Measurements from ENCODE around the gene MCM6.
"Not testable (repeated sequence)": the region's sequence is repeated elsewhere in the genome, so short reads cannot be mapped to it uniquely, and the experiment has no call there.

Gene MCM6

DNA sequence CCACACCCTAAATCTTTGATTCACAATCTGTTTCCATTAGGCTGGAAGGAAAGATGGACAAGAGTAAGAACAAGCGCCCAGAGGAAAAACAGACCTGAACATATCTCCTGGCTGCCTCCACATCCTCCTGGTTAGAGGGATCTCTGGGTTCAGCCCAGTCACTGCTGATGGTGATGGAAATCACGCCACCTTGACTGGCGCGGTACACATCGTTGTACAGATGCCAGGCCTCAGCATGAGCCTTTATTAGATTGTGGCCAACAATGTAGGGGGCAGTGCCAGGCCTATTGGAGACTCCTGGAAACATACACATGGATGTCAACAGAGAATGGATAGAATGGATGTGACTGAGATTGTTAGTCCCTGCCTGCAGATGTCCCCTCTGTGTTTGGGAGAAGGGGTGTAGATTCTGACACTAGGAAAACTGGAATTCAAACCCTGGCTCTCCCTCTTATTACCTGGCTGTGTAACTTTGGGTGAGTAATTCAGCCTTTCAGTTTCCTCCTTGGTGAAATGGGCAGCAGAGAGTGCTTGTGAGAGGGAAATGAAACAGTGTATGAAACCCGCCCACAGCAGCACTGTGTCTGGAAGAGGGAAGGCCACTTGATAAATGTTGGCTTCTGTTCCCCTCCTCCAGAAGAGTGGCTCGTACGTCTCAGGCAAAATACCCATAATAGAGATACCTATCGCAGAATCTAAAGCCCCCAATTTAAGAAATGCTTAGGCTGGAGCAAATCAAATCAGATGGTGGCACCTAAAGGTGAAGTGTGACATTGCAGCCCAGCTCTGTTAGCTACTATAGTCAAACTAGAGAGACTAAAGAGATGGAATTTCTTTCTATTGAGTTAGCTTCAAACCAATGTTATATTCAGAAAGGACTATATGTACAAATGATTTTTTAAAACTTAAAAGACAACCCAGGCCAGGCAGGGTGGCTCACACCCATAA is 75.5 kb downstream of the MCM6 start:
- no peak for ATAC-seq (replicated peaks)
- H3K27ac Mint-ChIP-seq = no peak overlapping the region

DNA sequence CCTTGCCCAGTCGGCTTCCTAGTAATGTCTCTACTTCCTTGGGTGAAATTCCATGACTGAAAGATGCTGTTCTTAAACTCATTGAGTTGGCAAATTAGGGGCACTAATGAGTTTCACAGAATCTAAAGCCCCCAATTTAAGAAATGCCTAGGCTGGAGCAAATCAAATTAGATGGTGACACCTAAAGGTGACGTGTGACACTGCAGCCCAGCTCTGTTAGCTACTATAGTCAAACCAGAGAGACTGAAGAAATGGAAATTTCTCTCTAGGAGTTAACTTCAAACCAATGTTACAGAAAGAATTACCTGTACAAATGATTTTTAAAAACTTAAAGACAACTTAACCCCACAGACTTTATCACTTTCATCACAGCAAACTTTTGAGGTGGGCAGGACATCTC is 76.5 kb downstream of the MCM6 start:
- H3K4me1 Mint-ChIP-seq (ENCODE audit: low read depth in 2 of 2) = peaks cover 4 to 5% of the 10 kb centered on the region in 2 donors
- H3K9me3 Mint-ChIP-seq = peaks cover 0 to 3% of the 10 kb centered on the region in 2 donors
- ATAC-seq (replicated peaks) (no peak), DNase-seq (no peak)
- no peaks in the 10 kb centered on the region for H3K27me3 Mint-ChIP-seq
- no peak overlapping the region for H3K27ac Mint-ChIP-seq
- peaks cover 1% of the 10 kb centered on the region for H3K36me3 Mint-ChIP-seq (ENCODE audit: insufficient read depth)
- H3K4me3 Mint-ChIP-seq = no peak overlapping the region

More for the DNA sequence above, 75.5 kb downstream of the MCM6 start:
- Mint-ChIP-seq H3K4me3 (no peak overlapping the region), H3K27me3 (no peaks in the 10 kb centered on the region), H3K36me3 (ENCODE audit: insufficient read depth) (no peaks in the 10 kb centered on the region), H3K9me3 (peaks cover 0 to 3% of the 10 kb centered on the region in 2 donors), H3K4me1 (ENCODE audit: low read depth in 2 of 2) (peaks cover 4% of the 10 kb centered on the region in 2 donors)
- DNase-seq = no peak

DNA sequence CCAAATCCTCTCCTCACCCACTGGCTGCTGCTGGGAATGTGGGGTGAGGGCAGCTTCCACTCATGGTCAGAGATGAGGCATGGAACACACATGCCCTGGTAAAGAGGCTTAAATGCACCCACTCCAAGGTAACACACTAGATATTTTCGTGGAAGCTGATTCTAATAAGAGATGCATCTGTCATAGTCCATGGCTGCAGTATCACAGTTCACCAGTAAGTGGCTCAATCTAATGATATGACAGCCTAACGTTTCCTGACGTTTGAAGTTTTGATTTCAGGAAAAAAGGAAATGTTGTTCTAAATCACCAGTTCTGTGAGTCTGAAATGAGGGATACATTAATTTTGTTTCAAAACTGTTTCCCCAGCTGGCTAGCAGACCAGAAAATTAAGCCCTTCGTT is 77.5 kb downstream of the MCM6 start:
- Mint-ChIP-seq H3K27me3 (no peaks in the 10 kb centered on the region), H3K4me1 (ENCODE audit: low read depth in 2 of 2) (peaks cover 4 to 8% of the 10 kb centered on the region in 2 donors), H3K9me3 (peaks cover 0 to 3% of the 10 kb centered on the region in 2 donors), H3K36me3 (ENCODE audit: insufficient read depth) (peaks cover 4% of the 10 kb centered on the region), H3K27ac (no peak overlapping the region), H3K4me3 (no peak overlapping the region)
- DNase-seq = no peak
- no peak for ATAC-seq (replicated peaks)

DNA sequence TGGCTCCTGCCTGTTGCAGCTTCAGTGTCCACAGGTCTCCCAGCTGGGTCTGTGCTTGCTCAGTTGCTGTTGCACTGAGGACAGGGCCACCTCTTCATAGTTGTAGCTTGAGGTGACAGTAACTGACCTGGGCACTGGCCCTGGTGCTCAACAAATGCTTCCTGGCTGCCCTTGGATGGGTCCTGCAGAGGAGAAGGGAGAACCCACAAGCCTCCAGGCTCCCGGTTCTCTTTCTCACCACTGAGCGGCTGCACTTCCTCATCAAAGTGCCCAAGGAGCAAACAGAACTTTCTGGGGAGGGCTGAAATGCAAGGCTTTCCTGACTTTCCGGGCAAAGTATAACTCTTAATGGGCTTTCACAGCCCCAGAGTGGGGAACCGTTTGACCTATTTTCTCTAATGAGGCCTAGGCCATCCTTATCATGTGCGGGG is 78.0 kb downstream of the MCM6 start:
- Mint-ChIP-seq H3K36me3 (ENCODE audit: insufficient read depth) (peaks cover 4% of the 10 kb centered on the region), H3K27ac (no peak overlapping the region), H3K27me3 (no peaks in the 10 kb centered on the region), H3K9me3 (peaks cover 0 to 3% of the 10 kb centered on the region in 2 donors), H3K4me3 (no peak overlapping the region), H3K4me1 (ENCODE audit: low read depth in 2 of 2) (peaks cover 4 to 8% of the 10 kb centered on the region in 2 donors)
- DNase-seq (no peak), ATAC-seq (replicated peaks) (no peak)

DNA sequence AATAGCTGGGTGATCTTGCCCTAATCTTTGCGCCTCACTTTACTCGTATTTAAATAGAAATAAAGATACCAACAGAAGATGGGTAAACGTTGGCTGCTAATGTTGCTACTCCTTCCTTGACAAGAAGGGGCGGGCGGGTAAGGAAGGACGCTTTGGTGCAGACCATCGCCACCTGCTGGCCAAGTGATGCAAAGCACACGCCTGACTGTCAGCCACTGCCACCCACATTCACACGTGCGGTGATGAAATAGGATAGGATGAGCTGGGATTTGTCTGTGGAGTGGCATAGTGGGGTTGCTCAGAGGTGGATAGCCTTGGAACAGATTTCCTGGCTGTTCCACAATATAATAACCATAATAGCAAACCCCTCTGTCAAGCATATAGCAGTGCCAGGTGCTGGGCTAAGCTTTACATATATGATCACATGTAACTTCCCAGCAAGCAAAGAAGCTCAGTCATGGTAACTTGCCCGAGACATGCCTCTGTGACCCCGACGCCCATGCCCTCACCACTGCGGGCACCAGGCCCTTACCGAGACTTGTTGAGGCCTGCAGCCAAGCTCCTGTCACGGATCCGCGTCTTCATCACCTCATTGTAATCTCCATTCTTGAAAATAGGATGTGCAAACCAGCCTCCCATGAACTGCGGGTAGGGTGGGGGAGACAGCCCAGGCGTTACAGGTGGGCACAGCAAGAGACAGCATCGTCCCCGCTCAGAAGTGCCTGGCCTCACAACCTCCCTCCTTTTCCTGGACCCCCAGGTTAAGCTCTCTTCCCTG is 78.6 kb downstream of the MCM6 start:
- Mint-ChIP-seq H3K4me3 (no peak overlapping the region), H3K27ac (no peak overlapping the region), H3K27me3 (no peaks in the 10 kb centered on the region), H3K9me3 (peaks cover 0 to 3% of the 10 kb centered on the region in 2 donors), H3K4me1 (ENCODE audit: low read depth in 2 of 2) (peaks cover 4 to 12% of the 10 kb centered on the region in 2 donors), H3K36me3 (ENCODE audit: insufficient read depth) (peaks cover 4% of the 10 kb centered on the region)
- DNase-seq (peak; percentile 65 to 76 (median 71)), ATAC-seq (replicated peaks) (peak; percentile 86)

DNA sequence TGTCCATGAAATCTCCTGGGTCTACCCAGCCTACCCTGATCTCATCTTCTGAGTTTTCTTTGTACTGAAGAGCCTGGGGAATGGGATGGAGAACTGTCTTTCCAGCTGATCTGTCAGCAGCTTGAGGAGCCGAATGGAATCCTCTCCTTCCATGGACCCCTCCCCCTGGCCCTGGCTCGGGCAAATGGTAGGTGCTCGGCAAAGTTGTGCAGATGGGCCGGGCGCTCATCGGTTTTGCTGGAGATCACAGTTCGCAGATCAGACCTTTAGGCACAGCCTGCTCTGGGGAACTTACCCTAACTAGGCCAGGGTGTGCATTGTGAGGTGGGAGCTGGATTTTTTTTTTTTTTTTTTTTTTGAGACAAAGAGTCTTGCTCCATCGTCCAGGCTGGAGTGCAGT is 79.6 kb downstream of the MCM6 start:
- ATAC-seq (replicated peaks) = no peak
- Mint-ChIP-seq H3K9me3 (peaks cover 0 to 3% of the 10 kb centered on the region in 2 donors), H3K27me3 (no peaks in the 10 kb centered on the region), H3K27ac (no peak overlapping the region), H3K4me3 (no peak overlapping the region), H3K4me1 (ENCODE audit: low read depth in 2 of 2) (peaks cover 9 to 20% of the 10 kb centered on the region in 2 donors), H3K36me3 (ENCODE audit: insufficient read depth) (peaks cover 4% of the 10 kb centered on the region)
- DNase-seq = no peak

DNA sequence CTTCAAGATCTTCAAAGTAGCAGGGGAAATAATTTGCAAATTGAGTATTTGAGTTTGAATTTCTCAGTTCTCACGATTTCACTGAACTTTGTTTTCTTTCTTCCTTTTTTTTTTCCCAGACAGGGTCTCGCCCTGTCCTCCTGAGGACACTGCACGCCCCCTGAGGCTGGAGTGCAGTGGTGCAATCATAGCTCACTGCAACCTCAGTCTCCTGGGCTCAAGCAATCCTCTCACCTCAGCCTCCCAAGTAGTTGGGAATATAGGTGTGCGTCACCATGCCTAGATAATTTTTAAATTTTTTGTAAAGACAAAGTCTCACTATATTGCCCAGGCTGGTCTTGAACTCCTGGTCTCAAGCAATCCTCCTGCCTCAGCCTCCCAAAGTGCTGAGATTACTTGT is 80.6 kb downstream of the MCM6 start:
- not testable (repeated sequence) for H3K36me3 Mint-ChIP-seq (ENCODE audit: insufficient read depth); H3K27ac Mint-ChIP-seq; H3K4me3 Mint-ChIP-seq; ATAC-seq (replicated peaks); H3K9me3 Mint-ChIP-seq; H3K27me3 Mint-ChIP-seq; DNase-seq
- peaks cover 12 to 20% of the 10 kb centered on the region in 2 donors for H3K4me1 Mint-ChIP-seq (ENCODE audit: low read depth in 2 of 2)

DNA sequence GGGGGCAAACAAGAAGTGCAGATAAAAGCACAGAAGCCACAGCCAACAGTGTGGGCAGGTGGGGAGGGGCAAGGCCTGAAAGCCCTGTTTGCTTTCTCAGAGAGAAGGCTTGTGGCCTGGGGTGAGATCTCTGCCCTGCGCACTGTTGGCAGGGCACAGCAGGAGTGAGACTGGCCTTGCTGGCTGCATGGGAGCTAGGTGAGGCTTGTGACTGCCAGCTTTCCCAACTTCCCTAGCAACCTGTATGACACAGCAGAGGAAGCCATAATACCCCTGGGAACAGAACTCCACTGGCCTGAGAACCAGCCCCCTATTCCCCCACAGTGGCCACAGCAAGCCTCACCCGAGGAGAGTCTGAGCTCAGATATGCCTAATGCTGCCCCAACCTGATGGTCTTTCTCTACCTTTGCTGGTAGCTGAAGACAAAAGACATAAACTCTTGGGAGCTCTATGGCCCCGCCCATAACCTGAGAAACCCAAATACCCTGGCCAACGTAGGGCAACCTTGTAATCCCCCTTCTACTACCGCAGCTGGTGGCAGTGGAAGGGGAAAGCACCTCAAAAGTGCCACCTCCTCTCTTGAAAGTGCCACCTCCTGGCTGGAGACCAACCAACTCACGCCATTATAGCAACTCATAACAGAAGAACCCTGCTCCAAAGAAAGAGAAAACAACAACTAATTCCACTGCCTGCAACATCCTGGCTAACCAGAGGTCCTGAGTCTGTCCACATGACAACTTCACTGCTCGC is 83.7 kb downstream of the MCM6 start:
- Mint-ChIP-seq H3K27ac (peak overlapping the region; percentile 32 to 59), H3K4me1 (ENCODE audit: low read depth in 2 of 2) (peaks cover 11 to 19% of the 10 kb centered on the region in 2 donors), H3K36me3 (ENCODE audit: insufficient read depth) (peaks cover 4% of the 10 kb centered on the region), H3K27me3 (no peaks in the 10 kb centered on the region), H3K4me3 (no peak overlapping the region), H3K9me3 (no peaks in the 10 kb centered on the region)
- ATAC-seq (replicated peaks) (peak; percentile 62), DNase-seq (no peak)

DNA sequence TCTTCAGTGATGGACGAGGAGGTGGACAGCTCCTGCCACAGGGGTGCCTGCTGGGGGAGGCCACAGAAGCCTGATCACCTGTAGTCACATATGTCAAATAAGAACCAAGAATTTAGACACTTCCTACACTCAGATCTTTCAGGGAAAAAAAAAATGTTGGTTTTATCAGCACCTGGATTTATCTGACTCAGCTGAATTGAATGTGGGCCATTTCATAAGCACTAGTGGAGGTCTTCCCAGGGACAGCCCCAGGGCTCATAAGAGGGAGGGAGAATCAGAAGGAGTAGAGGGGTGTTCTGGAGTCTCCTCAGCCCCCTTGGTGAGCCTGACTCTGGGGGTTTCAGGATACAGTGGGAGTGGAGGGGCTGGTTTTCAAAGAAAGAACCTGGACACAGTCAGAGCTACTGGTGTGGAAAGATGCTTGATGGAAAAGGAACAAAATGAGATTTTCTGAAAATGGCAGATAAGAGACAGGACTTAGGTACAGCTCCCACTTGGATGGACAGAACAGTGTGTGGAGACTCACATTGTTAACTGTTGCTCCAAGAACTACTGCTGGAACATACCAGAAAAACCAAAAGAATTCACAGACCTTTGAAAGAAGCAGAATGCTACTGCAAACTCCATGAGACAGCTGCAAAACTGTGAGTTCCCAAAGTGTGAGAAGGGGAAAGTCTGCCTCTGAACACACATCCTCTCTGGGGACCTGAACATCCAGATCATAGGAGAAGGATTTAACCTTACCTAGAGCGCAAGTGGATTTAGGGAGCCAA is 84.6 kb downstream of the MCM6 start:
- no peaks in the 10 kb centered on the region for H3K9me3 Mint-ChIP-seq
- H3K4me1 Mint-ChIP-seq (ENCODE audit: low read depth in 2 of 2) = peaks cover 8 to 16% of the 10 kb centered on the region in 2 donors
- DNase-seq (no peak), ATAC-seq (replicated peaks) (no peak)
- peak overlapping the region; percentile 59 to 64 for H3K27ac Mint-ChIP-seq
- no peak overlapping the region for H3K4me3 Mint-ChIP-seq
- H3K27me3 Mint-ChIP-seq = no peaks in the 10 kb centered on the region
- peaks cover 5% of the 10 kb centered on the region for H3K36me3 Mint-ChIP-seq (ENCODE audit: insufficient read depth)

DNA sequence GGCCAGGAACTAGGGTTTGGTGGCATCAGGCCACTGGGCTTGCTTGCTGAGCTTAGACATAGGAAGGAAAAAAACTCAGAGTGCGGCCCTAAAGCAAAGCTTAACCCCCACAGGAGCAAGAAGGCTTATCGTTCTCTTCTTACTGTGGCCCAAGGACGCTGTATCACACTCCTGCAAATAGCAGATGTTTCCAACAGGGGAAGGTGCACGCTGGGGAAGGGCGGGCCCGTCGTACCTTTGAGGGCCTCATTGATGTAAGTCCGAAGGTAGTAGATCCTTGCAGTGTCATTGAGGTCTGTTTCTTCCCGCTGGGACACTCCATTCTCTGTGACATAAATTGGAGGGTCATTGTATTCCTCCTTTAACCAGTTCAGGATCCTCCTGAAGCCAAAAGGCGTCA is 85.8 kb downstream of the MCM6 start:
- Mint-ChIP-seq H3K27ac (no peak overlapping the region), H3K36me3 (ENCODE audit: insufficient read depth) (peaks cover 17% of the 10 kb centered on the region), H3K27me3 (no peaks in the 10 kb centered on the region), H3K4me1 (ENCODE audit: low read depth in 2 of 2) (peaks cover 8 to 16% of the 10 kb centered on the region in 2 donors), H3K4me3 (no peak overlapping the region), H3K9me3 (no peaks in the 10 kb centered on the region)
- no peak for ATAC-seq (replicated peaks)
- DNase-seq = no peak
